CD4-positive, alpha-beta T cell treated with Interleukin-4 for 4 hours (primary cell): ENCODE measurements around the gene STARD3.
"Not testable (repeated sequence)": the region's sequence is repeated elsewhere in the genome, so short reads cannot be mapped to it uniquely, and the experiment has no call there.

Experiments used
- DNase-seq: peaks from one replicate; pipeline ENCODE4 v3.0.0-alpha.2; 2020

Gene STARD3

GRCh38 chr17:39636927-39637736 is at the start of gene STARD3:
TSS of gene STARD3 (plus strand) at chr17:39637144. CDS start at chr17:39653532, 16,388 bp downstream.
- peak; percentile 86 for DNase-seq

GRCh38 chr17:39590180-39590579 is 46.8 kb upstream of the STARD3 start:
- DNase-seq, result not testable (repeated sequence)

GRCh38 chr17:39591958-39592954 is 44.7 kb upstream of the STARD3 start:
- DNase-seq, result peak; percentile 3

GRCh38 chr17:39593371-39593770 is 43.6 kb upstream of the STARD3 start:
- DNase-seq, result no peak

GRCh38 chr17:39595294-39595693 is 41.6 kb upstream of the STARD3 start:
- DNase-seq, result no peak

- no peak for DNase-seq
Measured at GRCh38 chr17:39595928-39596510, 40.9 kb upstream of the STARD3 start.

GRCh38 chr17:39596543-39597267 is 40.2 kb upstream of the STARD3 start:
- no peak for DNase-seq

- no peak for DNase-seq
Measured at GRCh38 chr17:39597372-39598046, 39.4 kb upstream of the STARD3 start.

- DNase-seq, result no peak
Measured at GRCh38 chr17:39598047-39598481, 38.9 kb upstream of the STARD3 start.

- DNase-seq, result no peak
Measured at GRCh38 chr17:39598630-39599003, 38.3 kb upstream of the STARD3 start.

- DNase-seq, result no peak
Measured at GRCh38 chr17:39599004-39599664, 37.8 kb upstream of the STARD3 start.

- DNase-seq, result no peak
Measured at GRCh38 chr17:39599665-39600231, 37.2 kb upstream of the STARD3 start.

- DNase-seq, result no peak
Measured at GRCh38 chr17:39600288-39600996, 36.5 kb upstream of the STARD3 start.

- no peak for DNase-seq
Measured at GRCh38 chr17:39600997-39601597, 35.8 kb upstream of the STARD3 start.

- no peak for DNase-seq
Measured at GRCh38 chr17:39601758-39602532, 35.0 kb upstream of the STARD3 start.

GRCh38 chr17:39602533-39603303 is 34.2 kb upstream of the STARD3 start:
- no peak for DNase-seq

GRCh38 chr17:39603304-39604016 is 33.5 kb upstream of the STARD3 start:
- no peak for DNase-seq
